Glomerular endothelial cell (primary cell): ENCODE data around the gene RPS6KL1. TPM values are rescaled to one million over a fixed set of nuclear protein-coding genes. Genes with fewer than 3 reads are reported as not detected.

Experiments used
- DNase-seq: peaks from one replicate; pipeline ENCODE4 v3.0.0-alpha.2; 2011; ENCODE audit warnings: low read depth, low spot score; ENCODE audit errors: extremely low read depth
- total RNA-seq: library from RNA; depleted of rRNA; stranded (reverse); fragments of >200 nt; gene quantifications from 2 replicates; pipeline ENCODE4 v1.2.3, GENCODE V29; 2015

Gene RPS6KL1
- total RNA-seq, 1 donor from 2014 or later: 18.6 TPM

DNA sequence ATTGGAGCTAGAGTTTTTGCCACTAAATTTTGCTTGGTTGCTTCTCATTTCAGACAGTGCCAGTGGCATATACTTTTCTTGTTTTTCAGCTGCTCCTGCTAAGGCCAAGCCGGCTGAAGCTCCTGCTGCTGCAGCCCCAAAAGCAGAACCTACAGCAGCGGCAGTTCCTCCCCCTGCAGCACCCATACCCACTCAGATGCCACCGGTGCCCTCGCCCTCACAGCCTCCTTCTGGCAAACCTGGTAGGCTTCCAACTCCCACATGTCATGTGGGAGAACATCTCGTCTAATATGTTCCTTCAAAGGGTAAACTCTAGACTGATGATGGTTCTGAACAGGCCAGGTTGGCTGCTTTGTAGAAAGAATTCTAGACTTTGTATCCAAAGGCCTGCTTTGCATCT, 30.3 kb downstream of the RPS6KL1 start:
- DNase-seq: no peak

DNA sequence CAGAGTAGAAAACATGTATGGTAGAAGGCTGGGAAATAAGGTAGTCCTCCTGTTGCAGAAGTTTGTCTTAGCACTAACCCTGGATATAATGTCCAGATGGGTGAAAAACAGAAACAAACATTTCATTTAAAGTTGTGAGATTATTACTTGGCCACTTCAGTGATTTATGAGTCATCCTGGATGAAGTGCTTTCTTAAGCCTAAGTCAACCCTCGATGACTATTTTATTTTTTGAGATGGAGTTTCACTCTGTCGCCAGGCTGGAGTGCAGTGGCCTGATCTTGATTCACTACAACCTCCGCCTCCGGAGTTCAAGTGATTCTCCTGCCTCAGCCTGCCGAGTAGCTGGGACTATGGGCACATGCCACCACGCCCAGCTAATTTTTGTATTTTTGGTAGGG, 31.2 kb downstream of the RPS6KL1 start:
- no peak for DNase-seq

DNA sequence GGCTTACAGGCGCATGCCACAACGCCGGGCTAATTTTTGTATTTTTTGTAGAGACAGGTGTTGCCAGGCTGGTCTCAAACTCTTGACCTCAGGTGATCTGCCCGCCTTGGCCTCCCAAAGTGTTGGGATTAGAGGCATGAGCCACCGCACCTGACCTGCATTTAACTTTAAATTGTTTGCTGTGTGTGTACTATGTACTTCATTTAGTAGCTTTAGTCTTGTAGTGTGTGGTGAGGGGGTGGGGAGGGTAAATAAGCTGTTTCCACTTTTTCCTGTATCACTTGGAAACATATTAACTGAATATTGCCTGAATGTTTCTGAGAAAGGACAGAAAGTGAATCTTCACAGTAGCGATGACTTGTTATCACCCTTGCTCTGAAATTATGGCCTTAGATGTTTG, 32.8 kb downstream of the RPS6KL1 start:
- DNase-seq: no peak

DNA sequence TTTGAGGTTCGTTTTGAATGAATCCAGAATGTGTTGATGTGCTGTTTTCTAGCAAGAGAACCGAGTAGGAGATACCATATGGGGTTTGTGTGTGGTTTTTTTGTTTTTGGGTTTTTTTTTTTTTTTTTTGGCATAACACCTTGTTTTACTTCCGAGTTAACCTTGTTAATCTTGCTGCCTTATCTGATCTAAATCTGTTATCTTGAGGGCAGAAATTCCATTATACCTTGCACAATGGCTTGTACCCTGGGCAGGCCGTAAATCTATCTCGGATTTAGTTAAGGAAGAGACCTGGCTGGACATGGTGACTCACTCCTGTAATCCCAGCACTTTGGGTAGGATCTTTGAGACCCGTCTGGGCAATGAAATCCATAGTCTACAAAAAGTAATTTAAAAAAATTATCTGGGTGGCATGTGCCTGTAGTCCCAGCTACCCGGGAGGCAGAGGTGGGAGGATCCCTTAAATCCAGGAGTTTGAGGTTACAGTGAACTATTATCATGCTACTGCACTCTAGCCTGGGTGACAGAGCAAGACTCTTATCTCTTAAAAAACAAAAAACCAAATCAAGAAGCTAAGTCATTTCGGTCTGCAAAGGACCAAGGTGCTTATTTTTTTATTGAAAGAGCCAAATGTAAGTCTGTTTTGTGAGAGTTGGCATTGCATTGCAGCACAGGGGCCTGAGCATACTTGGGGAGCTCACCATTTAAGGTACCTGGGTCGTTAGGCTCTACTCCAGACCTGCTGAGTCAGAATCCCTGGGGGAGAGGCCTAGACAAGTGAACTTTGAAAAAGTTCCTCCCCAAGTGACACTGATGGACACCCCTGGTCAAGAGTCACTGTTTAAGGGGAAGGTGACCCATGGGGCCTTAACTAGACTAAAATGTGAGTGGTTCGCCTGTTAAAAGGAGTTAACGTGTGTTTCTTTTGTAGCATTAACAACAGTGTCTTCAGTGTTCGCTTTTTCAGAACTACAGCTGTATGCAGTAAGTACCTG, 34.6 kb downstream of the RPS6KL1 start:
- no peak for DNase-seq

- DNase-seq: no peak
These were observed 37.1 kb downstream of the RPS6KL1 start for GRCh38 chr14:74886001-74886400.

DNA sequence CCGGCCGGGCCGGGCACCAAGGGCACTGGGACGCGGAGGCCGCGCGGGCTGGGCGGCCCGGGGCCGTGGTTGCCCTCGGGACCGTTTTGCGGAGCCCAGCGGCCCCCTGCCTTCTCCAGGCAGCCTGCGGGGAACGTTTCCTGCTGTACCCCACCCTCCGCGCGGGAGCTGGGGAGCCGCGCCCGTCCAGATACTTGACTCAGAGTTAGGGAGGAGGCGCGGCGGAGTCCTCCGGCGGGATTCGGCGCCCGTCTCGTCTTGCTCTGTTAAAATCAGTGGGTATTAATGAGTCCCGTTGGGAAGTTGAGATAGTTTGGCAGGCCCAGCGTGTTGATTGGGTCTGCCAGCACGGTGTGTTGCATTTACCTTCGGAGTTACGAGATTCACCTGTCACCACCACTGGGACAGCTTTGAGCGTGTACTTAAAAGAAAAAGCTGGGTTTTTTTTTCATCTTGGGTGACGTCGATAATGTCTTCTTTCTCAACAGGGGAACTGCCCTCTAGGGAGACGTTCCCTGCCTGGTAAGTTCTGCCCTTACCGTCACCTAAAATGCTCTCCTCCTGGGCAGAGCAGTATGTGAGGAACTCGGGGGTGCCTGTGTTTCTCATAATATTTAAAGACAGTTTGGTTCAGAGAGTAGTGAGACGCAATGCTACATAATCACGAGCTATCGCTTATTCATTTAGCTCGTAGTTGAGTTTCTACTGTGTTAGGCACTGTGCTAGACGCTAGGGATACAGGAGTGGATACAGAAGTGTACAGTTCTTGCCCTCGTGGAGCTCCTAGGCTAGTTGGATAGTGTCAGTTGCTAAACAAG, 40.7 kb downstream of the RPS6KL1 start:
- DNase-seq: peak; percentile 14

- no peak for DNase-seq
These were observed 41.5 kb downstream of the RPS6KL1 start, which contains the start of gene DLST for GRCh38 chr14:74881431-74882102. TSS of gene DLST (plus strand) at chr14:74881916. CDS start at chr14:74881954, 38 bp downstream.

- no peak for DNase-seq
These were observed 43.5 kb downstream of the RPS6KL1 start for GRCh38 chr14:74879427-74880182.

- no peak for DNase-seq
These were observed 46.8 kb downstream of the RPS6KL1 start, which contains the start of gene PROX2 for GRCh38 chr14:74875941-74876913. TSS of gene PROX2 (minus strand) at chr14:74876145. CDS start at chr14:74863834, 12,311 bp downstream.

DNA sequence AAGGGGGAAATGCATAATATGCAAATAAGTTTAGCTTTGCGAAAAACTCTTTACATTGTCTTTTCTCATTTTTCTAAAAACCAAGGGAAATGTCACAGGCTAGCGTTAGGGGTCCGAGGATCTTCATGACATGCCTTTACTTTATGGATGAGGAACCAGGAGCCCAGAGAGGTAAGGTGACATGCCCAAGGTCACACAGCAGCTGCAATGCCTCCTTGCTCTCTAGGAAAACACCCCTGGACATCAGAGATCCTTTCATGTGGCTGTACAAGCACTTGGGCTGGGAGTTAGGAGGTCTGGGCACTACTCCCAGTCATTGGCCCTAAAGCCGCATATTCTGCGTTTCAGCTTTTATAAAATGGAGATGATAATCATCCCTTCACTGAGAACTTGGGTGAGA, 47.9 kb downstream of the RPS6KL1 start:
- DNase-seq: no peak

DNA sequence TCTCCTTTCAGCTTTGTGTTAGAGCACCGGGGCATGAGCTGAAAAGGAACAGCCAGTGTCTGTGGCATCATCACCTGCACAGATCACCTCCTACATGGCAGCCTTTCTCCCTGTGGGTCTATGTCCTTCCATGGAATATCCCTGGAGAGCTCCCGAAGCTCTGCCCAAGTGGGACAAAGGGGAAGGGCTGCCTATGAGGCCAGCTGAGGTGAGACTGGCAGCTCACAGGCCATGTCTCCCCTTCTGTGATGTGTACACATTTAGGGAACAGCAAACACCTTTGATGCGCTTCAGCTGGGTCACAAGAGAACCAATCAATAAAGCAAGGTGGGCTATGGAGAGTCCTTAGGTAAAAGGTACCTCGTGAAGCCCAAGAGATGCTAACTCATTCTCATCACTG, 51.2 kb downstream of the RPS6KL1 start:
- no peak for DNase-seq

GRCh38 chr14:74868739-74869138, 54.3 kb downstream of the RPS6KL1 start:
- DNase-seq: no peak

DNA sequence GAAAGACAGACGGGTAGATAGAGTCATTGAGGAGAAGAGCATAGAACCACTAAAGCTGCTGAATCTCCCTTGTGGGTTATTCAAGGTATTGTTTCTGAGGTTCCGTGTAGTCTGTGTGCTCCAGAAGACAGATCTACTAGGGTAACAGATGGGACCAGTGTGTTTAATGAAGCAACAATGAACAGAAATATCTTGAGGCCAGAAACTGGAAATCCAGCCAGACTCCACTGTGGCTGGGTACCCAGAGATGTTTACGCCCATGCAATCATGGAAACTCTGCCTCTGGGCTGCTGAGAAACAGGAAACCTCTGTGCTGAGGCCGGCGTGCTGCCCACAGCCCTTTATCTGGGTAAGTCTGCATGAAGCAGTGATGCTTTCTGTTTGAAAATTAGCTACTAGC, 55.4 kb downstream of the RPS6KL1 start:
- DNase-seq: no peak

DNA sequence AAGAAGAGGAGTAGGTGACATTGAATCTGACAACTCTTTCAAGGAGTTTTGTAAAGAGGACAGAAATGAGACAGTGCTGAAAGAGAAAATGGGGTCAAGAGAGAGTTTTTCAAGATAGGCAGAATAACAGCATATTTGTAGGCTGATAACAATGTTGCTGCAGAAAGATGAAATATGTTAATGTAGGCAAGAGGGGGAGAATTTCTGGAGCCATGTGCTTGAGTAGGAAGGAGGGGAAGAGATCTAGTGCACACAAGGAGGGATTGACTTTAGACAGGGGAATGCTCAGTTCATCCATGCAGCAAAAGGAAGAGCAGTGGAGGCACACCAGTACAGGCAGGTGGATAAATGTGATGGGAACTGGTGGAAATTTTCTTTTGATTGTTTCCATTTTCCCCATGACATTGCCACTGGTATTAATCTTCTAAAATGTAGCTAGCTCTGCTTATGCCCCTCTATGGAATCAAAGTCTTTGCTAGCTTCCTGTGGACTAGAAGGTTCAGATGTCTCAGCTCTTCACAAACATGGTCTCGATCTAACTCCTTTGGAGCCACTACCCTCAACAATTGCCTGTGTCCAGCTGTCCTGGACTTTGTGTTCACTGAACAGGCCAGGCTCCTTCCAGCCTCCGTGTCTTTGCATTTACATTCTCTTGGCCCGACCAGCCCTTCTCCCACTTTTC, 56.2 kb downstream of the RPS6KL1 start:
- no peak for DNase-seq

- DNase-seq: no peak
These were observed 57.9 kb downstream of the RPS6KL1 start for GRCh38 chr14:74865156-74865555.

GRCh38 chr14:74864198-74864597, 58.9 kb downstream of the RPS6KL1 start:
- DNase-seq: no peak

GRCh38 chr14:74863274-74863673, 59.8 kb downstream of the RPS6KL1 start:
- DNase-seq: no peak

- DNase-seq: no peak
These were observed 61.3 kb downstream of the RPS6KL1 start for GRCh38 chr14:74861734-74862090.
